ENCODE results near the gene OPCML. TPM values are rescaled to one million over a fixed set of nuclear protein-coding genes. Genes with fewer than 3 reads are reported as not detected.

The OPCML gene
- polyA plus RNA-seq, 1 donor from 2014 or later = 11.6 TPM

- TF ChIP-seq EZH2 (IDR thresholded peaks at IDR 0.05; ENCODE audit: borderline replicate concordance, insufficient read depth, low read length, poor library complexity, severe bottlenecking) (no peak), MXI1 (conservative IDR thresholded peaks at IDR 0.05; ENCODE audit: poor library complexity, severe bottlenecking) (no peak), RAD21 (conservative IDR thresholded peaks at IDR 0.05) (no peak), REST (IDR thresholded peaks at IDR 0.05; ENCODE audit: borderline replicate concordance) (no peak), SMC3 (conservative IDR thresholded peaks at IDR 0.05; ENCODE audit: poor library complexity) (no peak), EP300 (conservative IDR thresholded peaks at IDR 0.05; ENCODE audit: poor library complexity, severe bottlenecking) (no peak), TAF1 (IDR thresholded peaks at IDR 0.05; ENCODE audit: low read depth) (no peak), POLR2AphosphoS5 (IDR thresholded peaks at IDR 0.05) (no peak)
- TF ChIP-seq, protein P1, sequence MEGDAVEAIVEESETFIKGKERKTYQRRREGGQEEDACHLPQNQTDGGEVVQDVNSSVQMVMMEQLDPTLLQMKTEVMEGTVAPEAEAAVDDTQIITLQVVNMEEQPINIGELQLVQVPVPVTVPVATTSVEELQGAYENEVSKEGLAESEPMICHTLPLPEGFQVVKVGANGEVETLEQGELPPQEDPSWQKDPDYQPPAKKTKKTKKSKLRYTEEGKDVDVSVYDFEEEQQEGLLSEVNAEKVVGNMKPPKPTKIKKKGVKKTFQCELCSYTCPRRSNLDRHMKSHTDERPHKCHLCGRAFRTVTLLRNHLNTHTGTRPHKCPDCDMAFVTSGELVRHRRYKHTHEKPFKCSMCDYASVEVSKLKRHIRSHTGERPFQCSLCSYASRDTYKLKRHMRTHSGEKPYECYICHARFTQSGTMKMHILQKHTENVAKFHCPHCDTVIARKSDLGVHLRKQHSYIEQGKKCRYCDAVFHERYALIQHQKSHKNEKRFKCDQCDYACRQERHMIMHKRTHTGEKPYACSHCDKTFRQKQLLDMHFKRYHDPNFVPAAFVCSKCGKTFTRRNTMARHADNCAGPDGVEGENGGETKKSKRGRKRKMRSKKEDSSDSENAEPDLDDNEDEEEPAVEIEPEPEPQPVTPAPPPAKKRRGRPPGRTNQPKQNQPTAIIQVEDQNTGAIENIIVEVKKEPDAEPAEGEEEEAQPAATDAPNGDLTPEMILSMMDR (IDR thresholded peaks at IDR 0.05; ENCODE audit: poor library complexity, severe bottlenecking) = no peak
- Histone ChIP-seq H3K9ac (ENCODE audit: low read length) (no peak overlapping the region), H3K9me3 (ENCODE audit: low read length) (no peaks in the 10 kb centered on the region), H3K4me2 (ENCODE audit: low read length) (no peak overlapping the region), H3F3A (ENCODE audit: insufficient read depth, low read length, poor library complexity, severe bottlenecking) (no peaks in the 10 kb centered on the region), H2AFZ (ENCODE audit: low read depth, low read length) (no peak overlapping the region), H3K36me3 (ENCODE audit: insufficient read depth, low read length) (no peaks in the 10 kb centered on the region), H3K27ac (ENCODE audit: low read length) (no peak overlapping the region), H3K79me2 (replicated peaks; ENCODE audit: insufficient read depth, low read length) (no peaks in the 10 kb centered on the region), H3K27me3 (ENCODE audit: insufficient read depth, low read depth, low read length) (no peaks in the 10 kb centered on the region), H3K4me3 (ENCODE audit: low read length) (no peak overlapping the region), H4K20me1 (ENCODE audit: insufficient read depth) (no peaks in the 10 kb centered on the region), H3K9me2 (ENCODE audit: insufficient read depth, low read length) (no peaks in the 10 kb centered on the region)
Measured at GRCh38 chr11:133491680-133492383, 40.5 kb downstream of the OPCML start.

GRCh38 chr11:133480722-133481121, 51.6 kb downstream of the OPCML start:
- H3K9me3 ChIP-seq (ENCODE audit: low read length) = no peaks in the 10 kb centered on the region
- TF ChIP-seq POLR2AphosphoS5 (IDR thresholded peaks at IDR 0.05) = no peak
- no peak overlapping the region for H3K4me3 ChIP-seq (ENCODE audit: low read length)
- H3K9ac ChIP-seq (ENCODE audit: low read length) = no peak overlapping the region
- no peaks in the 10 kb centered on the region for H3K36me3 ChIP-seq (ENCODE audit: insufficient read depth, low read length)
- H3K9me2 ChIP-seq (ENCODE audit: insufficient read depth, low read length) = no peaks in the 10 kb centered on the region
- no peaks in the 10 kb centered on the region for H3K27me3 ChIP-seq (ENCODE audit: insufficient read depth, low read depth, low read length)
- H3F3A ChIP-seq (ENCODE audit: insufficient read depth, low read length, poor library complexity, severe bottlenecking) = no peaks in the 10 kb centered on the region
- no peak overlapping the region for H3K27ac ChIP-seq (ENCODE audit: low read length)
- no peaks in the 10 kb centered on the region for H3K79me2 ChIP-seq (replicated peaks; ENCODE audit: insufficient read depth, low read length)
- no peak overlapping the region for H2AFZ ChIP-seq (ENCODE audit: low read depth, low read length)
- no peak overlapping the region for H3K4me2 ChIP-seq (ENCODE audit: low read length)
- no peaks in the 10 kb centered on the region for H4K20me1 ChIP-seq (ENCODE audit: insufficient read depth)
